Caco-2 (cell line): ENCODE results near the gene EIF3A. TPM values are rescaled to one million over a fixed set of nuclear protein-coding genes. Genes with fewer than 3 reads are reported as not detected.
"Not testable (repeated sequence)": the region's sequence is repeated elsewhere in the genome, so short reads cannot be mapped to it uniquely, and the experiment has no call there.

Experiments used
- BruUV-seq: library from RNA; stranded (reverse); fragments of 400-500 nt; replicated peaks from 2 replicates; lab custom pipeline; 2021; lab: Mats Ljungman, UMichigan
- CTCF ChIA-PET: fragments of 300-600 bp; sonication (Branson Sonifier 250); formaldehyde crosslinking; loops from one replicate; lab custom pipeline; 2022; ENCODE audit warnings: antibody characterized with exemption; lab: Charles Lee
- POLR2A ChIA-PET: fragments of 300-600 bp; sonication (Branson Sonifier 250); formaldehyde crosslinking; loops from one replicate; lab custom pipeline; 2022; ENCODE audit warnings: antibody characterized with exemption; lab: Charles Lee
- DNase-seq, 2 experiments: peaks; one replicate each; pipeline versions ENCODE4 v3.0.0 to v3.0.0-alpha.2; 2020 to 2022
- H3K27me3 ChIP-seq: replicated peaks from 2 replicates; pipeline ENCODE4 v1.6.0; 2011; ENCODE audit warnings: low read length; ENCODE audit not compliant: control insufficient read depth, insufficient read depth
- H3K36me3 ChIP-seq: 2 replicates; pipeline ENCODE4 v1.5.1; 2011; ENCODE audit warnings: low read length; ENCODE audit not compliant: control insufficient read depth, insufficient read depth
- H3K4me1 ChIP-seq: fragments of 250-450 bp; sonication (Bioruptor Pico); 2 replicates; pipeline ENCODE4 v1.5.1; 2020; ENCODE audit warnings: mild to moderate bottlenecking
- H3K4me3 ChIP-seq: 2 replicates; pipeline ENCODE4 v1.5.1; 2011; ENCODE audit warnings: low read depth, mild to moderate bottlenecking, control low read depth, low read length
- H3K9me3 ChIP-seq: fragments of 250-450 bp; sonication (Bioruptor Pico); 2 replicates; pipeline ENCODE4 v1.5.1; 2020; ENCODE audit warnings: mild to moderate bottlenecking, moderate library complexity
- H3K27ac Mint-ChIP-seq: one replicate; pipeline ENCODE4 v1.8.0; 2022; ENCODE audit warnings: mixed read lengths; ENCODE audit not compliant: unreplicated experiment
- H3K27me3 Mint-ChIP-seq: one replicate; pipeline ENCODE4 v1.8.0; 2022; ENCODE audit warnings: mixed read lengths; ENCODE audit not compliant: insufficient read depth, unreplicated experiment
- H3K36me3 Mint-ChIP-seq: one replicate; pipeline ENCODE4 v1.8.0; 2022; ENCODE audit warnings: mild to moderate bottlenecking, mixed read lengths; ENCODE audit not compliant: insufficient read depth, unreplicated experiment
- H3K4me1 Mint-ChIP-seq: one replicate; pipeline ENCODE4 v1.8.0; 2022; ENCODE audit warnings: low read depth, mixed read lengths; ENCODE audit not compliant: unreplicated experiment
- H3K4me3 Mint-ChIP-seq: one replicate; pipeline ENCODE4 v1.8.0; 2022; ENCODE audit warnings: mild to moderate bottlenecking, moderate library complexity, mixed read lengths; ENCODE audit not compliant: unreplicated experiment
- H3K9me3 Mint-ChIP-seq: one replicate; pipeline ENCODE4 v1.8.0; 2022; ENCODE audit warnings: mixed read lengths; ENCODE audit not compliant: unreplicated experiment
- CTCF ChIP-seq, 2 experiments: fragments of 200-600 bp in 1 of 2; IDR thresholded peaks; 1 replicate in 1 of 2; 2 replicates in 1 of 2; pipeline versions ENCODE4 v1.5.1 to v1.8.0; 2011 to 2022; ENCODE audit warnings: antibody characterized with exemption in 1 of 2, control low read depth in 1 of 2, inconsistent platforms in 1 of 2, low read depth in 1 of 2, low read length in 1 of 2, mild to moderate bottlenecking in 1 of 2, moderate library complexity in 1 of 2; ENCODE audit not compliant: insufficient read depth in 1 of 2, severe bottlenecking in 1 of 2, unreplicated experiment in 1 of 2
- intact Hi-C: fragments of 100-400 bp; cut with micrococcal nuclease; formaldehyde crosslinking; loops from one replicate; pipeline ENCODE4 v1.10.0; 2022; ENCODE audit not compliant: unreplicated experiment
- total RNA-seq: library from RNA; stranded (reverse); gene quantifications from 2 replicates; pipeline ENCODE4 v1.2.3, GENCODE V29; 2022

Gene EIF3A
- total RNA-seq, 1 experiment from 2014 or later = 146 TPM

GRCh38 chr10:119029613-119030420, 50.8 kb downstream of the EIF3A start, which contains the start of gene NANOS1:
TSS of gene NANOS1 (plus strand) at chr10:119029714. CDS start at chr10:119029802, 88 bp downstream.
- BruUV-seq = no TSS peak
- peaks cover 48% of the 10 kb centered on the region for H3K36me3 Mint-ChIP-seq
- Histone ChIP-seq H3K9me3 (no peaks in the 10 kb centered on the region), H3K27me3 (no peaks in the 10 kb centered on the region), H3K36me3 (no peaks in the 10 kb centered on the region), H3K4me1 (peaks cover 11% of the 10 kb centered on the region; the same call in 1 of the 2 replicates), H3K4me3 (peak within 1 kb of the TSS; percentile 68)
- intact Hi-C loops = loop anchor here (5.0 kb wide), 2 partner anchors 273 to 463 kb away; no protein-coding TSS in a partner anchor
- peak within 1 kb of the TSS; percentile 68 for H3K4me3 Mint-ChIP-seq
- TF ChIP-seq CTCF (IDR thresholded peaks at IDR 0.05; ENCODE audit: insufficient read depth in 1 of 2, low read depth in 1 of 2, low read length in 1 of 2, severe bottlenecking in 1 of 2, unreplicated experiment in 1 of 2) = no peak
- peaks cover 9% of the 10 kb centered on the region for H3K4me1 Mint-ChIP-seq
- ChIA-PET CTCF (no interaction called here), POLR2A (interaction anchor here (1.0 kb wide), 1 partner anchor 275 kb away, joined by 5 read pairs; the partner anchor contains the start of gene CACUL1)
- no peaks in the 10 kb centered on the region for H3K9me3 Mint-ChIP-seq
- peak within 1 kb of the TSS; percentile 52 for H3K27ac Mint-ChIP-seq
- peak; percentile 52 to 70 for DNase-seq
- H3K27me3 Mint-ChIP-seq = no peaks in the 10 kb centered on the region

- ChIA-PET CTCF (interaction anchor here (0.6 to 0.9 kb wide), 2 partner anchors 153 to 559 kb away, joined by 3 read pairs; no protein-coding TSS in a partner anchor), POLR2A (interaction anchor here (1.0 kb wide), 1 partner anchor 275 kb away, joined by 5 read pairs; the partner anchor contains the start of gene CACUL1)
- Mint-ChIP-seq H3K4me3 (peak overlapping the region; percentile 65), H3K9me3 (no peaks in the 10 kb centered on the region), H3K27ac (no peak overlapping the region), H3K27me3 (no peaks in the 10 kb centered on the region), H3K4me1 (peaks cover 9% of the 10 kb centered on the region), H3K36me3 (peaks cover 40% of the 10 kb centered on the region)
- Histone ChIP-seq H3K27me3 (no peaks in the 10 kb centered on the region), H3K4me3 (peak overlapping the region; percentile 68), H3K4me1 (peaks cover 11% of the 10 kb centered on the region; the same call in 1 of the 2 replicates), H3K9me3 (no peaks in the 10 kb centered on the region), H3K36me3 (no peaks in the 10 kb centered on the region)
- peak in 1 of 2 experiments; percentile 18 for TF ChIP-seq CTCF (IDR thresholded peaks at IDR 0.05; ENCODE audit: insufficient read depth in 1 of 2, low read depth in 1 of 2, low read length in 1 of 2, severe bottlenecking in 1 of 2, unreplicated experiment in 1 of 2)
- intact Hi-C loops = loop anchor here (5.0 kb wide), 1 partner anchor 272 kb away; no protein-coding TSS in a partner anchor
- DNase-seq = peak; percentile 95 to 97
- BruUV-seq = no TSS peak
These were observed 51.6 kb downstream of the EIF3A start for GRCh38 chr10:119028900-119029612.

- H3K27me3 ChIP-seq, BruUV-seq, H3K4me1 Mint-ChIP-seq, H3K27me3 Mint-ChIP-seq, H3K36me3 ChIP-seq, H3K4me3 ChIP-seq, DNase-seq, H3K9me3 Mint-ChIP-seq, H3K9me3 ChIP-seq, H3K27ac Mint-ChIP-seq: not testable (repeated sequence)
- H3K4me3 Mint-ChIP-seq = peak overlapping the region; percentile 65
- CTCF ChIA-PET = interaction anchor here (0.6 to 0.9 kb wide), 3 partner anchors 136 to 559 kb away, joined by 3 to 4 read pairs (median 3); no protein-coding TSS in a partner anchor
- peaks cover 34% of the 10 kb centered on the region for H3K36me3 Mint-ChIP-seq
- H3K4me1 ChIP-seq = peaks cover 11% of the 10 kb centered on the region; the same call in 1 of the 2 replicates
- POLR2A ChIA-PET = interaction anchor here (0.6 kb wide), 1 partner anchor 270 kb away, joined by 4 read pairs; no protein-coding TSS in a partner anchor
- intact Hi-C loops = loop anchor here (5.0 kb wide), 1 partner anchor 271 kb away; no protein-coding TSS in a partner anchor
These were observed 52.1 kb downstream of the EIF3A start for GRCh38 chr10:119028445-119028899.
